ENCODE data around the gene MAD1L1.
A peak's percentile ranks its signal among the peaks of the same experiment; 100 is the strongest.

DNA sequence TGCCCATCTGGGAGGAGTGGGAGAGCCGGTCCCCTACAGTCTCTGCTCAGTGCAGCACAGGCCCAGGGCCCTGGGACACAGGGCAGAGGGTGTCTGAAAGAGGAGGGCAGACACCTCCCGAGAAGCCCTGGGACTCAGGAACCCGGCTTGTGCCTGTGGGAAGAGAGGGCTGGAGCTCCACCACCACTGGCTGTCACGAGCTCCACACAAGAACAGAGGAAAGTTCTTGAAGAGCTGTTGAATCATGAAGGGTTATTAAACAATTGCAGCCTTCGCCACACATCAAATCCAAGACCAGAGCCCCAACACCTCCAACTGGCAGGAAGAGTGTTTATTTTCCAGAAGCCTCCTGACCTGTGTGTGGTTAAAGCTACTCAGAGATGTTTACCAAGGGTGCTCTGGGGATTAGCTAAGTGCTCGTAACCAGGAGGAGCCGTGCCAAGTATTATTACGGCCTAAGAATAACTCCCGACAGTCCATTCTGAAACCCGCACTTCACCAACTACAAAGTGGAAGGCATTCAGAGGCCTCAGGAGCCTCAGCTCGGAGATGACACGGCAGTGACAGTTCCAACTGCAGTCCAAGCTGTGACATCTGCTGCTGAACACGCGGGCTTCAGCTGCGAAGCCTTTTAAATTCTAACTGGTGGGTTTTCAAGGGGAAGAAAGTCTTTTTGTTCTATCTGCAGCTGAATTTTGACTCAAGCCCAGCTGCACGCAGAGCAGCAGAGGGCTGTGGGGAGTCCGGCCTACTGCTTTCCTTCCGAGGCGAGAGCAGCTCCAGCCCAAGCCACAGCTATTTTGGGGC is 75.1 kb downstream of the MAD1L1 start:
- TF ChIP-seq, protein P1, sequence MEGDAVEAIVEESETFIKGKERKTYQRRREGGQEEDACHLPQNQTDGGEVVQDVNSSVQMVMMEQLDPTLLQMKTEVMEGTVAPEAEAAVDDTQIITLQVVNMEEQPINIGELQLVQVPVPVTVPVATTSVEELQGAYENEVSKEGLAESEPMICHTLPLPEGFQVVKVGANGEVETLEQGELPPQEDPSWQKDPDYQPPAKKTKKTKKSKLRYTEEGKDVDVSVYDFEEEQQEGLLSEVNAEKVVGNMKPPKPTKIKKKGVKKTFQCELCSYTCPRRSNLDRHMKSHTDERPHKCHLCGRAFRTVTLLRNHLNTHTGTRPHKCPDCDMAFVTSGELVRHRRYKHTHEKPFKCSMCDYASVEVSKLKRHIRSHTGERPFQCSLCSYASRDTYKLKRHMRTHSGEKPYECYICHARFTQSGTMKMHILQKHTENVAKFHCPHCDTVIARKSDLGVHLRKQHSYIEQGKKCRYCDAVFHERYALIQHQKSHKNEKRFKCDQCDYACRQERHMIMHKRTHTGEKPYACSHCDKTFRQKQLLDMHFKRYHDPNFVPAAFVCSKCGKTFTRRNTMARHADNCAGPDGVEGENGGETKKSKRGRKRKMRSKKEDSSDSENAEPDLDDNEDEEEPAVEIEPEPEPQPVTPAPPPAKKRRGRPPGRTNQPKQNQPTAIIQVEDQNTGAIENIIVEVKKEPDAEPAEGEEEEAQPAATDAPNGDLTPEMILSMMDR (IDR thresholded peaks at IDR 0.05): no peak
- TF ChIP-seq POLR2A (IDR thresholded peaks at IDR 0.05): no peak
- TF ChIP-seq POLR2AphosphoS5 (IDR thresholded peaks at IDR 0.05): peak; percentile 96
- TF ChIP-seq EP300 (IDR thresholded peaks at IDR 0.05): no peak
